Loucy (cell line): ENCODE results near the gene RPL6.

Experiments used
- H2AFZ ChIP-seq: fragments of 200-600 bp; sonication (generic); 2 replicates; pipeline ENCODE4 v1.6.0; 2016; ENCODE audit warnings: antibody characterized with exemption, mild to moderate bottlenecking, low read length, moderate library complexity
- H3F3A ChIP-seq: fragments of 200-600 bp; 2 replicates; pipeline ENCODE4 v1.6.0; 2016; ENCODE audit warnings: antibody characterized with exemption, low read depth, mild to moderate bottlenecking
- H3K27me3 ChIP-seq: fragments of 200-600 bp; sonication (generic); 2 replicates; pipeline ENCODE4 v1.6.1; 2014; ENCODE audit warnings: low read length, mild to moderate bottlenecking; ENCODE audit not compliant: insufficient read depth, poor library complexity, severe bottlenecking
- H3K36me3 ChIP-seq: fragments of 200-600 bp; sonication (generic); 2 replicates; pipeline ENCODE4 v1.6.1; 2016; ENCODE audit warnings: low read length; ENCODE audit not compliant: insufficient read depth
- H3K4me1 ChIP-seq: fragments of 200-600 bp; sonication (generic); 2 replicates; pipeline ENCODE4 v1.5.1; 2014; ENCODE audit warnings: low read length, mild to moderate bottlenecking; ENCODE audit not compliant: insufficient read depth, poor library complexity, severe bottlenecking
- H3K4me2 ChIP-seq: fragments of 200-600 bp; sonication (generic); 2 replicates; pipeline ENCODE4 v1.6.0; 2014; ENCODE audit warnings: antibody characterized with exemption, low read length, low read depth, mild to moderate bottlenecking; ENCODE audit not compliant: poor library complexity, severe bottlenecking
- H3K4me3 ChIP-seq: fragments of 200-600 bp; sonication (generic); 2 replicates; pipeline ENCODE4 v1.5.1; 2014; ENCODE audit warnings: low read length, mild to moderate bottlenecking, mixed read lengths; ENCODE audit not compliant: poor library complexity, severe bottlenecking
- H3K79me2 ChIP-seq: fragments of 200-600 bp; sonication (generic); 2 replicates; pipeline ENCODE4 v1.6.1; 2014; ENCODE audit warnings: low read length; ENCODE audit not compliant: insufficient read depth
- H3K9ac ChIP-seq: fragments of 200-600 bp; sonication (generic); 2 replicates; pipeline ENCODE4 v1.6.0; 2014; ENCODE audit warnings: mild to moderate bottlenecking, low read depth, low read length, moderate library complexity; ENCODE audit not compliant: poor library complexity, severe bottlenecking
- H3K9me2 ChIP-seq: fragments of 200-600 bp; sonication (generic); replicated peaks from 2 replicates; pipeline ENCODE4 v1.6.1; 2016; ENCODE audit warnings: low read depth, low read length, mixed read lengths
- H3K9me3 ChIP-seq: fragments of 200-600 bp; sonication (generic); 2 replicates; pipeline ENCODE4 v1.6.1; 2014; ENCODE audit warnings: mild to moderate bottlenecking, antibody characterized with exemption, low read length, low read depth; ENCODE audit not compliant: insufficient read depth
- H4K20me1 ChIP-seq: fragments of 200-600 bp; sonication (generic); 2 replicates; pipeline ENCODE4 v1.6.0; 2014; ENCODE audit warnings: antibody characterized with exemption, low read length, mild to moderate bottlenecking; ENCODE audit not compliant: insufficient read depth, poor library complexity, severe bottlenecking
- EZH2phosphoT487 ChIP-seq: fragments of 200-600 bp; IDR thresholded peaks from 2 replicates; pipeline ENCODE4 v1.6.1; 2018; ENCODE audit warnings: antibody characterized with exemption, mild to moderate bottlenecking, moderate library complexity, borderline replicate concordance
- TF ChIP-seq, protein P1 (sequence below): fragments of 200-600 bp; sonication (generic); conservative IDR thresholded peaks from 2 replicates; pipeline ENCODE4 v1.5.1; 2014; ENCODE audit warnings: mild to moderate bottlenecking, antibody characterized with exemption, low read length

The RPL6 gene

GRCh38 chr12:112382866-112383265 is 26.5 kb downstream of the RPL6 start:
- Histone ChIP-seq H3K9ac (peak overlapping the region; percentile 86), H2AFZ (peak overlapping the region; percentile 100), H3K4me3 (peak overlapping the region; percentile 98), H3K9me3 (no peaks in the 10 kb centered on the region), H3K4me2 (peak overlapping the region; percentile 84), H3K79me2 (peaks cover 38% of the 10 kb centered on the region), H3K4me1 (peaks cover 23% of the 10 kb centered on the region), H3F3A (no peaks in the 10 kb centered on the region), H3K9me2 (no peaks in the 10 kb centered on the region), H3K27me3 (no peaks in the 10 kb centered on the region), H3K36me3 (no peaks in the 10 kb centered on the region), H4K20me1 (peaks cover 36% of the 10 kb centered on the region)
- no peak for TF ChIP-seq EZH2phosphoT487
- TF ChIP-seq, protein P1, sequence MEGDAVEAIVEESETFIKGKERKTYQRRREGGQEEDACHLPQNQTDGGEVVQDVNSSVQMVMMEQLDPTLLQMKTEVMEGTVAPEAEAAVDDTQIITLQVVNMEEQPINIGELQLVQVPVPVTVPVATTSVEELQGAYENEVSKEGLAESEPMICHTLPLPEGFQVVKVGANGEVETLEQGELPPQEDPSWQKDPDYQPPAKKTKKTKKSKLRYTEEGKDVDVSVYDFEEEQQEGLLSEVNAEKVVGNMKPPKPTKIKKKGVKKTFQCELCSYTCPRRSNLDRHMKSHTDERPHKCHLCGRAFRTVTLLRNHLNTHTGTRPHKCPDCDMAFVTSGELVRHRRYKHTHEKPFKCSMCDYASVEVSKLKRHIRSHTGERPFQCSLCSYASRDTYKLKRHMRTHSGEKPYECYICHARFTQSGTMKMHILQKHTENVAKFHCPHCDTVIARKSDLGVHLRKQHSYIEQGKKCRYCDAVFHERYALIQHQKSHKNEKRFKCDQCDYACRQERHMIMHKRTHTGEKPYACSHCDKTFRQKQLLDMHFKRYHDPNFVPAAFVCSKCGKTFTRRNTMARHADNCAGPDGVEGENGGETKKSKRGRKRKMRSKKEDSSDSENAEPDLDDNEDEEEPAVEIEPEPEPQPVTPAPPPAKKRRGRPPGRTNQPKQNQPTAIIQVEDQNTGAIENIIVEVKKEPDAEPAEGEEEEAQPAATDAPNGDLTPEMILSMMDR: no peak

DNA sequence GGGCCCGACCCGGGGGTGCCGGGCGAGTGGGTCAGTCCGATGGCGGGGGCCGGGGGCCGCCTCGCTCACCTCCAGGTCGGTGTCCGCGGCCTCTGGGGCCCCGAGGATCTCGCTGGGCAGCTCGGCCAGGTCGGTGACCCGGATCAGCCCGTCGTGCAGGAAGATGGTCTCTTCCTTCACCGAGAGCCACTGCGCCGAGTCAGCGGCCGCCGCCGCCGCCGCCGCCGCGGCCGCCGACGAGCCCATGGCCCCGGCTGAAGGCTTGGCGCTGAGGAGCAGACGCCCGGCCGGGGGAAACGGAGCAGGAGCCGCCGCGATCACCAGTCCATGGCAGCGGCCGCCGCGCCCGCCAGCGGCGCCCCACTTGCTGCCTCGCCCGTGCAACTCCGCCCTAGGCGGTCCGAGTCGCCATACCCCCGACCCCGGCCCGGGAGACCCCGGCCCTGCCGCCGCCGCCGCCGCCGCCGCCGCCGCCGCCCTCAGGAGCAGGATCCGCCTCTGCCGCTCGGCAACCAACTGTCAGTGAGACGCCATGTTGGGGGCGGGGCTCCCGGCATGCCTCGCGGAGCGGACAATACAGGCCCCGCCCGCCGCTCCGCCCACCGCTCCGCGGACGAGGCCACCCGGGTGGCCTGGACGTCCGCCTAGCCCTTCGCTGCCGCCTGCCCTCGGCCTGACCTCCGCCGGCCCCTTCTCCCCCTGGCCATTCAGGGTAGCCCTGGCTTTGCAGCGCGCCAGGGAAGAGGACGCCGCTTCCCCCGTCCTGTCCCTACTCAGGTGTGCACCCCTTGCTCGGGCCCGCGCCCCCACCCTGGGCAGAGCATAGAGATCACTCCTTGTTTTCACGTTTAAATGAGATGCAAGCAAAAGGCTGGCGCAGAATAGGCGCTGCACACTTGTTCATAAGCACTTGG is 27.3 kb downstream of the RPL6 start, which contains the start of gene HECTD4:
Gene HECTD4, minus strand, starts transcription at position 549 of the 914 bp plus-strand sequence. Its CDS starts 303 bp downstream, at position 246.
- peaks cover 40% of the 10 kb centered on the region for H4K20me1 ChIP-seq
- H3K9me2 ChIP-seq: no peaks in the 10 kb centered on the region
- H3K4me1 ChIP-seq: peaks cover 26% of the 10 kb centered on the region
- no peaks in the 10 kb centered on the region for H3K9me3 ChIP-seq
- H3K9ac ChIP-seq: peak within 1 kb of the TSS; percentile 86
- H2AFZ ChIP-seq: peak within 1 kb of the TSS; percentile 100
- H3K79me2 ChIP-seq: peaks cover 46% of the 10 kb centered on the region
- H3K4me2 ChIP-seq: peak within 1 kb of the TSS; percentile 98
- peak within 1 kb of the TSS; percentile 98 for H3K4me3 ChIP-seq
- H3K36me3 ChIP-seq: no peaks in the 10 kb centered on the region
- H3F3A ChIP-seq: no peaks in the 10 kb centered on the region
- TF ChIP-seq EZH2phosphoT487: no peak
- TF ChIP-seq, protein P1: no peak
- H3K27me3 ChIP-seq: no peaks in the 10 kb centered on the region

- Histone ChIP-seq H3K79me2 (peaks cover 53% of the 10 kb centered on the region), H3K9me3 (no peaks in the 10 kb centered on the region), H3K4me3 (peak overlapping the region; percentile 98), H3K4me2 (peak overlapping the region; percentile 98), H3K36me3 (no peaks in the 10 kb centered on the region), H3K9ac (peak overlapping the region; percentile 86), H3F3A (no peaks in the 10 kb centered on the region), H4K20me1 (peaks cover 46% of the 10 kb centered on the region), H3K4me1 (peaks cover 26% of the 10 kb centered on the region), H3K9me2 (no peaks in the 10 kb centered on the region), H2AFZ (peak overlapping the region; percentile 100), H3K27me3 (no peaks in the 10 kb centered on the region)
- TF ChIP-seq, protein P1: no peak
- TF ChIP-seq EZH2phosphoT487: no peak
These were observed 28.0 kb downstream of the RPL6 start for GRCh38 chr12:112381406-112381882.
